MV-4-11 (cell line): ENCODE measurements around the gene SLAIN1.
A peak's percentile ranks its signal among the peaks of the same experiment; 100 is the strongest.

Experiments
- DNase-seq: peaks from one replicate; lab custom pipeline; 2025; lab: John Stamatoyannopoulos, UW

Gene SLAIN1

DNA sequence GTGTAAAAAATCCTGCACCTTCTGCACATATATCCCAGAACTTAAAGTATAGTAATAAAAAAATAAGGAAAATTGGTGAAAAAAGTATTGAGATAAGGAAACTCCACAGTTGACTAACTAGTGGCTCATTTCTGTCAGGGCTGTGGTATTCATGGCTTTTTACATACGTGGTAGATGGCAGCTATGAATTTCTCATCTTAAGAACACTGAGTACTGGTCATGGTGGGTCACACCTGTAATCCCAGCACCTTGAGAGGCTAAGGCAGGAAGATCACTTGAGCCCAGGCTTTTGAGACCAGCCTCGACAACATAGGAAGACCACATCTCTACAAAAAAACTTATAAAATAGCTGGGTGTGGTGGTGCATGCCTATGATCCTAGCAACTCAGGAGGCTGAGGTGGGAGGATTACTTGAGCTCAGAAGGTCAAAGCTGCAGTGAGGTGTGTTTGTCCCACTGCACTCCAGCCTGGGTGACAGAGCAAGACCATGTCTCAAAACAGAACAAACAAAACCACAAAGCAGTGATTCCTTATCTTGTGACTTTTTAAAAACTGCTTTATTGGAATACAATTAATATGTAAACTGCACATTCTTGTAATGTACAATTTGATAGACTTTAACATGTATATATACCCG lies 16.8 kb downstream of the SLAIN1 start:
- DNase-seq: no peak

DNA sequence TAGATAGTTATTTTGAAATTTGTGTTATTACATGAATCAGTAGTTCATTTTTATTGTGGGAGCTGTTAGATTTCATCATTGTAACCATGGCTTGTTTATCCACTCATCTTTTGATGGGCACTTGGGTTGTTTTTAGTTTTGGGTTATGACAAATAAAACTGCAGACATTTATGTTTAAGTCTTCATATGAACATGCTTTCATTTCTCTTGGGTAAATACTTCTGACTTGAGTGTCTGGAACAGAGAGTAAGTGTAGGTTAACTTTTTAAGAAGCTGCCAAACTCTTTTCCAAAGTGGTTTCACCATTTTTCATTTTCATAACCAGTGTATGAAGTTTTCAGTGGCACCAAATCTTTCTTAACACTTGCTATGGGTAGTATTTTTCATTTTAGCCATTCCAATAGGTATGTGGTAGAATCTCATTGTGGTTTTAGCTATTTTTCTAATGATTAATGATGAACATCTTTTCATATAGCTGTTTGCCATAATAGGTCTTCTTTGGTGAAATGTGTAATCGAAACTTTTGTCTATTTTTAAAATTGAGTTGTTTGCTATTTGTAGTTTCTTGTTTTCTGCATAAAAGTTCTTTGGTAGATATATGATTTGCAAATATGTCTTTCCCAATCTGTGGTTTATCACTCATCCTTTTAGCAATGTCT lies 17.9 kb downstream of the SLAIN1 start:
- no peak for DNase-seq

DNA sequence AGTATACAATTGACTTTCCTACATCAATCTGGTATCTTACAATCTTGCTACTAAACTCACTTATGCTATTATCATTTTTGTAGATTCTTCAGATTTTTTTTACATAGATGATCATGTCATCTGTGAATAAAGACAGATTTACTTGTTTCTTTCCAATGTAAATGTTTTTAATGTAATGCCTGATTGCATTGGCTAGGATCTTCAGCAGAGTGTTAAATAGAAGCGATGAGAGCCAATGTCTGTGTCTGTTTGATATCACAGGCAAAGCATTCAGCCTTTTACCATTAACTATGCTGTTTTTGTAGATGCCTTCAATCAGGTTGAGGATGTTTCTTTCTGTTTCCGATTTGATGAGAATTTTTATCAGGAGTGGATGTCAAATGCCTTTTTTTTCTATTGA lies 19.2 kb downstream of the SLAIN1 start:
- no peak for DNase-seq

DNA sequence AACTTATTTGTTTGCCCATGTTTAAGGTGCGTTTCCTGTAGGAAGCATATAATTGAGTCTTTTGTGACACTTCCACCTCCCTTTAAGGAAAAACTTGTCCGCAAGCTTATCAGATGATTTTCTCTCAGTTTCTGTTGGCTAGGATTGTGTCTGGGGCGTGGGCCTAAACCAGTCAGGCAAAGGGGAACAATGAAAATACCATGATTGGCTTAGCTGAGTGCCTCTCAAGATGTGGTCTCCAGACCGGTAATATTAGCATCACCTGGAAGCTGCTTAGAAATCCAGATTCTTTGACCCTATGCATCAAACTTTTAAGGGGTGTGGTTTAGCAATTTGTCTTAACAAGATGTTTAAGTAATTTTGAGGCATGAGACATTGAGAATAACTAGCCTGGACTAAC lies 20.0 kb downstream of the SLAIN1 start:
- DNase-seq: no peak

DNA sequence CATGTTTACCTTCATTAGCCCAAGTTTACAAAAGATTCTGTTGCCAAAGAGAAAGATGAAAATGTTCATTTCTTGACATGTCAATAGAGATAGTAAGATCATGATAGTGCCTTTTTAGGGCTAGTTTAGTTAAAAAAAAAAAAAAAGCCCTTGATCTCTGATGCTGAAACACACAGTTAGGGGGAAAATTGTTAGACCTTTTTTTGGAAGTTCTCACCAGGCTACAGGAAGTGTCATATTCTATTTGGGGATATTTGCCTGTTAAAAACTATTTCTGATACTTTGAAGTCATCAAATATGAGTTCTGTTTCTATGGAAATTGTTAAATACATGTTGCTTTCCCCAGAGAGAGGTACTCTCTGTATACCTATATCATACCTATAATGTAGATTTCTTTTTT lies 21.6 kb downstream of the SLAIN1 start:
- DNase-seq: no peak

DNA sequence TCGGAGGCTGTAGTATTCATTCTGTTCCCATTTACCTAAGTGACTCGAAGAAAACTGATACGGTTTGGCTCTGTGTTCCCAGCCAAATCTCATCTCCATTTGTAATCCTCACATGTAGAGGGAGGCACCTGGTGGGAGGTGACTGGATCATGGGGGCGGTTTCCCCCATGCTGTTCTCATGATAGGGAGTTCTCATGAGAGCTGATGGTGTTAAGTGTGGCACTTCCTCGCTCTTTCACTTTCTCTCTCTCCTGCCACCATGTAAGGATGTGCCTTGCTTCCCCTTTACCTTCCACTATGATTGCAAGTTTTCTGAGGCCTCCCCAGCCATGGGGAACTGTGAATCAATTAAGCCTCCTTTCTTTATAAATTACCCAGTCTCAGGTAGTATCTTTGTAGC lies 23.5 kb downstream of the SLAIN1 start:
- no peak for DNase-seq

DNA sequence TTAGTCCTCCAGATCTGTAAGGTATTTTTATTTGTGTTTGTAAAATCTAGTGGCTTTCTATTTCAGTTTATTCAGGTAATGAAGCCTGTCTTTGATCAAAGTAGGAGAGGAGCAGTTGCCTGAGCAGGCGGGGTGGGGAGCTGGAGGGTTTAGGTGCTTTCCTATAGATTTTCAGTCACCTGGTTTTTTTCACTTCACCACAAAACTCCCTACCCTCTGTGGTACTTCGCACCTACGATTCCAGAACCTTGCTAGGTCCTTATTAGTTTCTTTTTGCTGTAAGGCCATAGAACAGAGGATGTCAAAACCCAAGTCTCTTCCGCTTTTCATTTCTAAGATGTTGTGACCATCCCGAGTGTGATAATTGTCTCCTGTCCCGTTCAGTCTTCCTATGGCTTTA lies 26.6 kb downstream of the SLAIN1 start:
- DNase-seq: no peak

DNA sequence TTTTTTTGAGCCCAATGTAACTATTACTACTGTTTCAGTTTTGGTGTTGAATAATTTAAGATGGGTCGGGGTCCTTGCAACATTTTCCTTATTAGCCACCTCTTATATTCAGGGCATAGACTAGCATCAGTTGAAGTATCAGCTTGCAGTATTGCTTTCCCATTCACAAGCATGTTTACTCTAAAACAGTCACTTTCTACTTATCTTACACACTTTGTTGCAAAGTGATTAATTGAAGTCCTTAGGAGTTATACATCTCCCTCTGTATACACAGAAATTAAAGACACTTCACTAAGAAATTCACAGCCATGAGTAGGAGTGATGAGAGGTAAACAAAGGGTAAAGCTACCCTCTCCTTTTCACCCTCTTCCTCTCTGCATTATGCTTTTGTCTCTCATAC lies 27.6 kb downstream of the SLAIN1 start:
- no peak for DNase-seq

DNA sequence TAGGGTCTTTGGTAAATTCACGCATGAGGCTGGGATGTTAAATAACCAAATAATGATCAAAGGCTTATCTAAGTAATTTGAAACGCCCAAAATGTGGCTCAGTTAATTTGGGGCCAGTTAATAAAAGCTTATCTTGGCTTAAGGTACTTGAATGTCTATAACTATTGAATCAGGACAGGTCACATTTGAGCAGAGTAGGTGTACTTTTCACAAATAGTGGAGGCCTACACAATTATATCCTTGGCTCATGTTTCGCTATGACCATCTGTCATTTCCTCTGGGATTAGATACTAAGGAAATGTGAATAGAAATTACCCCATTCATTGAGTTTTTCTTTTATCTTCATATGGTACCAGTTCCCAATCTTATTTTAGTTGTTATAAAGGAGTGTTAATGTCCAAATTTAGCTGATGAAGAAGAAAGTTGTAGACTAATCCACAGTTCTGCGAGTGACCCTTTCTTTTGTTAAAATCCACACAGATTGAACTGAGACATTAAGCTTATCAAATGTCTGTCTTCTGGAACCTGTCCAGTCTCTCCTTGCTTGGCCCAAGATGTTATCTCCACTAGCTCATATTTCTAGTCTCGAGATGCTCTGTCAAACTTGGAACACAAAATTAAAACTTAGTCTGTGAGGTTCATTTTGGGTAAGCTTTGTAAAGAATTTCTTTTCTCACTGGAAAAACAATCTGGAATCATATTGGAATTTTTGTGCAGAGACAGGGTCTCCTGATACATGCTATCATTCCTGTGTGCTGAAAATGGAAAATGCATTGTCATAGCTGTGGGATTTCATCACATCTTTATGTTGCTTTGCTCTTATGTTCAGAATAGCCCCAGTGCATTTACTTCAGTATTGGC lies 31.0 kb downstream of the SLAIN1 start:
- DNase-seq: no peak

DNA sequence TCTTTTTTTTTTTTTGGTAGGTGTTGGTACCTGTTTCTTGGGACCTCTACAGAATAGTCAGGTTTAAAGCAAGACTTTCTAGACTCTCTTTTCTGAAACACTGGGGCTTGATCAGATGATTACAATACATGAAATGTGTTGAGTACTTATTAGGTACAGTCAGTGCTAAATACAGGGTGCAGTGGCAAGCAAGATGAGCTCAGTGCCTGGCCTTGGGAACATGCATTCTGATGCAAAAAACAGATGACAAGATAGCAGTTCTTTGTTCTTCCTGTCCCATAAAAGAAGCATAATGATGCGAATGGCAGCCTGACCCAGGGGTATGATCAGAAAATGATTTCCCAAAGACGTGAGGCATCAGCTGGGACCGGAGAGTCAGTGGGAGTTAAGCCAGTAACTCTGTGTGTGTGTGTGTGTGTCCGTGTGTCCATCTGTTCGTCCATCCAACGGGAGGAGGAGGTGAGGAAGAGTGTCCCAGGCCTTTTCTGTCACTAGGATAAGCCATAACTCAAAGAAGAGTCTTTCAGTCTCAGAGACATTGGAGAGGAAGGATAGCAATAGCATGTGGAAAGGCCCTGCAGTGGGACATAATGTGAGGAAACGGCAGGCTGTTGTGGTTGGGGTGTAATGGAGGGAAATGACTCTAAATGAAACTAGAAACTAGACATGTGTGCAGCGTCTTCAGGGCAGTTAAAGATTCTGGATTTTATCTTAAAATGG lies 32.2 kb downstream of the SLAIN1 start:
- DNase-seq: peak; percentile 74

DNA sequence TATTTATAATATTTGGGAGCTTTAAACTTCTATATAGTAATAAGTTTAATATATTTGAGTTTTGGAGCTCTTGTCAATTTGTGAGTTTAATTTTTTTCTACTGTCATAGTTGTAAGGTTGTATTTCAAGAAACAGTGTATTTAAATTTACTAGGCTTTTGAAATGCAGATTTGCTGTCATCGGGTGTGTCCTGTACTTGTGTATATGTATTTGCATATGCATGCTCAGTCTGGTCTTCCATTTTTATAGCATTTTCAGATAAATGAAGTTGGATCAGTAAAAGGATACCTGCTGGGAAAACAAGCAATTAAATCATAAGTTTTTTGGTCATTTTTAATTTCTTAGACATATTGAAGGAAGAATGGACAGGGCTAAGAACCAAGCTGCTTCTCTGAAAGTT lies 33.1 kb downstream of the SLAIN1 start:
- DNase-seq: no peak

DNA sequence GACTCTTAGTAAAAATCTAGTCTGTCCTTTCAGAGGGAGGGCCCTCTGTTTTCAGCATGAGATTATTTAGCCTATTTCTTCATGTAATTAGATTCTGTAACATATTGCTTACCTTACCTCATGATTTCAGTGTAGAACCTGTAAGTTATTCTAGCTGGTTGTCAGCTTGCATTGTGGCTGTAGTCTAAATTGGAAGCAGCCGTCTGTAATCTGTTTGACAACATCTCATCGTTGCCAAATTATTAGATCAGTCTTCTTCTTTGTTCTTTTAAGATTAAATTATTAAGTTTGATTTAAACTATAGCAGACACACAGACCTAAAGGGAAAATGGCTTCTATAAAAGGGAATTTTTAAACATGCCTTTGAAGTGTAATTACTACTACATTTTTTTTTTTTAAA lies 34.8 kb downstream of the SLAIN1 start:
- DNase-seq: no peak

DNA sequence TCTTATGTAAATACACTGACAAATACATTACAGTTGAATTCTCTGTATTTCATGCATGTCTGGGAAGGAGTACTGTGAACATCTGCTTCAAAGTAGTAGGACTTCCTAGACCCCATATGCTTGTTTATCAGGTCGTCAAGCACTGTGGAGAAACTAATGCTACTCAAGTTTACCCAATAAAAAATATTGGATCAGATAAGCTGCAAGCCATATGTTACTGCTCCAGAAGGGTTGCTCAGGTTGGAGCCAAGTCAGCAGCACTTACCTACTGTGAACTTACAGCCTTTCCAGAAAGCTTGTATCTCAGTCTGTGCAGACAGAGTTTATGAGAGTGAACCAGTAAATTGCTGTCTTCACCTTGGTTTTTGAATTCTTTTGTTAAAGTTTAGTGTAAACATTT lies 36.2 kb downstream of the SLAIN1 start:
- DNase-seq: no peak

DNA sequence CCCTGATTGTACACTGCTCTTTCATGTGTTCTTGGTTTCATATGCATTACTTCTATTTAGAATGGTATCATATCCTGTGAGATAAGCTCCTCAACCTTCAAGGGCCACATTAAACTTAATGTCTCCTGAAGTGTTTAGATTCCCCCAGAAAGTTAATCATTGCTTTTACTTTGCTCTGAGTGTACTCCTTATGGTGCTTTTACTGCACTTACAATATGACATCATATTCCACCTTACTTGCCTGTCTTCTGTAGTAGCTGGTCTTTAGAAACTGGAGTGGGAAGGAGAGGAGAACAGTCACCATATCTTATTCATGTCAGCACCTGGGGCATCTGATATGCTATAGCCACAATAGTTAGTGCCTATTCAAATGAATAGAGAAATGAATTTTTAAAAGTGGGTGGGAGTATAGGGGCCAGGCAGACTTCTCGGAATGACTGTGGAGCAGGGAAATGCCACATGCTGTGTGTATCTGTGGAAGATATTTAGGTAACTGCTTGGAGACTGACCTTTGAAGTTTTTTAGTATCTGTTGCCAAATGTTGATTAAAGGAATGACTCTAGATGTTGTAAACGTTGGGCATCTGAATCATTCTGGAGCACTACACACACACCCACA lies 40.2 kb downstream of the SLAIN1 start:
- DNase-seq: no peak

DNA sequence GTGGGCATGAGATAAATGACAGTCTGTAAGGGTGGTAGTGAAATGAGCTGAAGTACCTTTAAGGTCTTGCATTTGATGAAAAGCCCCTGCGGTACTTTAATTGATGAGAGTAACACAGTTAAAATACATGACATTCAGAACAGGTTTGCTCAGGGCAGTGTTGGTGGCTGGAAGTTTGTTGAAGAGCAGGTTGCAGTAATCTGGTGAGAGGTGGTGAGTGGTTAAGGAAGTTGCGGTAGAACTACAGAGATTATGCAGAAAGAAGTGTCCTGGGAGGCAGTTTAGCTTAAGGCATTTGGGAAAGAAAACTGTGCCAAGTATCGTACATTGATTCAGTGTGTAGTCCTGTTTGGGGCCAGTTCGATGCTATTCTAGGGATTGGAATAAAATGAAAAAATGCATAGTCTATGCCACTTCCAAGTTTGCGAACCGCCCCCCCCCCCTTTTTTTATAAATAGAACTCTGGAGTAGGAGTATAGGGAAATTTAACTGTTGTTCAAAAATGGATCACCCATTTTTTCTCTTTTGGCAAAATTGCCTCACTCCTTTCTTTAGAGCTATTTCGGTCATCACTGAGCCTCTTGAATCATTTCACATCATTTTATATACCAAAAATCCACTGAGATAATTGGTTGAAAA lies 42.7 kb downstream of the SLAIN1 start:
- no peak for DNase-seq

DNA sequence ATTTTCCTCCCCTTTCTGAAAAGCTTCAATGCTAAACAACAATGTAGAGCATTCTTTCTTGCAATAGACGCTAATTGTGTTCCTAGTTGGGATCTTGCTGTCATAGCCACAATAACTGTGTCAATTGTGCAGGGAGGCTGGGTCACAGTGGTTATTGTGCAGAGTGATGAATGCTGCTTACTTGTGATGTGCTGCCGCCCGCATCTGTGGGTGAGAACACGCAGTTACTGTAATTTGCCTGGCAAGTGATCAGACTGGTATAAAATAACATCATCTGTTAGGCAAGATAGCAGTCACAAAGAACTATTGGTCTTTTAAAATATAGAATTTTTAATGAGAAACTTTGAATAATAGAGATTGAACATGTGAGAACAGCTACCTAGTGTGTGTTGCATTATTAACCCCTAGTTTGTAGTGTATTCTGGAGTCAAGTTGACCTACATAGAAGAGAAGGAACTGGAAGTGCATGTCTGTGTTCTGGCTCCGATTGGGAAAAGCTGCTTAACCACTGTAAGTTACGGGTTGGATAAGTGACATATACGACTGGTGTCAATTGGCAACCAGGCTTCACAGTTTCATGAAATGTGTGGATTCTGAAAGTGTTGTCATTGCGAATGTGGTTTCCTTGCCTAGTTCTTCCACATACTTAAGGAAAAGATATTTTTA lies 43.6 kb downstream of the SLAIN1 start:
- no peak for DNase-seq

DNA sequence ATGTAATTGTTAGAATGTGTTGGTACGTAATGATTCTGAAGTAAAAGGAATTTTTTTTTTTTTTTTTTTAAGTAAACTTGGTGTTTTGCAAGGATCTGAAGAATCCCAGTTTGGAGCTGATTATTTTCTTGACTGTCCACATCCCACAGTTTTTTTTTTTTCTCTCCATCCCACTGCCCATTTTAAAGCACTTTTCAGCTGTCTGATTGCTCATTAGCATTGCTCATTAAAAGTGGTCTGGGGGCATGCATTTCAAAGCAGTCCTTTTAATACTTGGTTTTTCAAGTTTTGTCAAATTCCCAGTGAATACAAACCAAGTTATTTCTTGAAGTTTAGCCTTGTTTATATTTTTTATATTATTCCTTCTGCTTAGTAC lies 44.1 kb downstream of the SLAIN1 start:
- DNase-seq: no peak

DNA sequence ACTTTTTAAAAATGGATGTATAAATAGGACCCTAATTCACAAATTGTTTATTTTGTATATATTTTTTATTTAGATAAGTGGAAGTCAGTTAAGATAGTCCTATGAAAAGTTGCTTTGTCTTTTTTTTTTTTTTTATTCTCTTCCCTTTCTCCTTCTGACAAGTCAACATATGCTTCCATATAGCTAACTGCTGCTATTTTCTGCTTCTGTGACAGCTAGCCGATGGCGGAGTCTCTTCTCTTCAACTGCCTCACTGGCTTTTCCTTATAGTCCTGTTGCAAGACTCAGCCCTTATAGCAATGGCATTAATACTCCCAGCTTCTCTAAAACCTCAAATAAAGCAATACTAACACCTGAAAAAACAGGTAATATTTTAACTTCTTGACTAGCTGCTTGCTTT lies 45.3 kb downstream of the SLAIN1 start:
- DNase-seq: no peak

DNA sequence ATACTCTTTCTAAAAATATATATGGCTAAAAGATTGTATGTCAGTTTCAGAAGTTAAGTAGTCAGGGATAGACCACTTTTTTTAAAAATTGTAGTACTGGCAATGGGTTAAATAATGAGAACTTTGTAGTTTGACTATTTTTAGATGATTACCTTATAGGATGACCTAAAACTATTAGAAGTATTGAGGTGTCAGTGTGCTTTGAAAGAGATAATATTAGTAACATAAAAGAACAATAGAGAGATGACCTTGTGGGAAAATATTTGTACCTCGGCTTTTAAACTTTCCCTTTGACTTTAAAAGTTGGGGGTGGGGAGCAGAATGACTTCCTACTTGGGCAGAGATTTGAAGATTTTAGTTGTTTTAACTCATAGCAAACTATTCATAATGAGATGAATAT lies 48.3 kb downstream of the SLAIN1 start:
- DNase-seq: no peak

DNA sequence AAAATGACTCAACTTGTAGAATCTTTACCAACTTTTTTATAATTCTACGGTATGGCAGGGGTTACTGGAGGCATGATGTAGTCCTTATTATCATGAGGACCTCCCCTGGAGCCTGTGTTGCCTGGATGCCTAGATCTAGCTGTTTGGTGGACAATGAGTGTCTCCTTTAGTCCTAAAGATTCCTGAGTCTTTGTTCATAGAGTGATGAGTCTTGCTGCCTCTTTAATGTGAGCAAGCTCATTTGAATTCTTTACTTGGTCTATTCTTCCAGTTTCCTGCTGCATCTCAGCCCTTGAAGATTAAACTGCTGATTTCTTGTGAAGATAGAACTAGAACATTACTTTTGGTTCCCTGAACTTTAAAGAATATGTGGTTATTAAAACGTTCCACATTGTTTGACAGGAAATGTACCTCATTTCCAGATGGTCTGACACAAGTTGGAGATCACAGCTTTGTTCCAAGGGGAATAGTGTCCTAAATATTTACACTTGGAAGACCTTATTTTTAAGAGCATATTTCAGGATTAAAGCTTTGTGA lies 51.9 kb downstream of the SLAIN1 start:
- DNase-seq: no peak
